Right renal cortex interstitium (tissue), 3 donors: ENCODE results near the gene MYBPHL. TPM values are rescaled to one million over a fixed set of nuclear protein-coding genes. Genes with fewer than 3 reads are reported as not detected.
A peak's percentile ranks its signal among the peaks of the same experiment; 100 is the strongest.

ENCODE experiments used
- DNase-seq, 3 donors: peaks; one replicate each; pipeline ENCODE4 v3.0.0-alpha.2; 2013; ENCODE audit warnings: low read depth in 3 of 3, low spot score in 2 of 3
- polyA plus RNA-seq, 3 donors: library from polyadenylated mRNA; unstranded; fragments of 120-200 nt; gene quantifications; one replicate each; pipeline ENCODE4 v1.2.1, GENCODE V29; 2013; ENCODE audit not compliant: insufficient read length in 3 of 3

Gene MYBPHL
- polyA plus RNA-seq, 3 donors = 0.08 TPM; not detected in 2

- no peak for DNase-seq
Observed at GRCh38 chr1:109266965-109267364, 39.8 kb downstream of the MYBPHL start.

GRCh38 chr1:109265741-109266330 is 41.0 kb downstream of the MYBPHL start:
- no peak for DNase-seq

DNA sequence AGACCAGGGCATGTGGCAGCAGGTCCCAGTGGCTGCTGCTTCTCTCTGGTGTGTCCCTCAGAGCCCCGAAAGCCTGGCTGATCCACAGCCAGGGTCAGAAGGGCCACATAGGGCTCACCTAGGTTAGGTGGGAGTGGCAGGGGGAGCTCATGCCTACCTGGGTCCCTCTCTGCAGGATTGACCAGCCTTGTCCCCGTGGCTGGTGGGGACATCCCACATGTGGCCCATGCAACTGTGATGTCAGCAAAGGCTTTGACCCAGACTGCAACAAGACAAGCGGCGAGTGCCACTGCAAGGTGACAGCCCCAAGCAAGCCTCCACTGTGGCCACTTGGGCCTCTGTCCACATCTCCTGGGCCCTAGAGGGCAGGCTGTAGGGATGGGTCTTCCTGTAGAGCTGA is 41.8 kb downstream of the MYBPHL start:
- DNase-seq = no peak

DNA sequence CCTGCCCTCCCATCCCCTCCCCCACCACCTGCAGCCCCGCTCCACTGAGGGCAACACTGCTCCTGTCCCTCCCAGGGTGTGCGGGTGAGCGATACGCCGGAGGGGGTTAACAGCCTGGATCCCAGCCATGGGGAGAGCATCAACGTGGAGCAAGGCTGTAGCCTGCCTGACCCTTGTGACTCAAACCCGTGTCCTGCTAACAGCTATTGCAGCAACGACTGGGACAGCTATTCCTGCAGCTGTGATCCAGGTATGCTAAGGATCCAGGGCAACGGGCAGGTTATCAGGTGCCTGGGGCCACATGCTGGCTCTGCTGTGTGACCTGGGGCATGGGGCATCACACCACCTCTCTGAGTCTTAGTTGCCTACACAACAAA is 42.4 kb downstream of the MYBPHL start:
- no peak for DNase-seq

- peak in 1 of 3 donors; percentile 64 for DNase-seq
Observed at GRCh38 chr1:109263597-109264378, 43.0 kb downstream of the MYBPHL start.

- DNase-seq = no peak
Observed at GRCh38 chr1:109263234-109263596, 43.6 kb downstream of the MYBPHL start.

DNA sequence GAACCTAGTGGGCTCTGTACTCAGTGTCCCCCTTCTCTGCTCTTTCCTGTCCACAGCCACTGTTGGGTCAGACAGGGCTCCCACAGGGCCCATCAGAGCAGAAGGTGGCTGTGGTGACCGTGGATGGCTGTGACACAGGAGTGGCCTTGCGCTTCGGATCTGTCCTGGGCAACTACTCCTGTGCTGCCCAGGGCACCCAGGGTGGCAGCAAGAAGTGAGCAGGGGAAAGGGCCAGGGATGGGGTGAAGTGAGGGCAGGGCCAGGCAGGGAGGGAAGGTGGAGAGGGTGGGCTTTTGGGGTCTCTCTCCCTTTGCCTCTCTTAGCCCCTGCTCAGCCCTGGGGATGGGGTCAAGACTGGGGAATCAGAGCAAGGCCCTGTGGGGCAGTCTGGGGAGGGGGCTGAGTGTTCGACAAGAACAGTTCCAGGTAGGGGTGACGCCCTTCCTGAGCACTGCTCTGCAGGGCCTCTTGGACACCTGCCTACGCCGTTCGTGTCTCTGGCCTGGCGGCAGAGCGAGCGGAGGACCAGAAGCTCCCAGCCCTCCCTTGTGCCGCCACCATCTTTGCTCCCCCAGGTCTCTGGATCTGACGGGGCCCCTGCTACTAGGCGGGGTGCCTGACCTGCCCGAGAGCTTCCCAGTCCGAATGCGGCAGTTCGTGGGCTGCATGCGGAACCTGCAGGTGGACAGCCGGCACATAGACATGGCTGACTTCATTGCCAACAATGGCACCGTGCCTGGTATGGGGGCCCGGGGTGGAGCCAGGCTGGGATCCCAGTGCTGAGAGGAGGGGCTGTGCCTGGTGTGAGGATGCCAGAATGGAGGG is 44.4 kb downstream of the MYBPHL start:
- no peak for DNase-seq

DNA sequence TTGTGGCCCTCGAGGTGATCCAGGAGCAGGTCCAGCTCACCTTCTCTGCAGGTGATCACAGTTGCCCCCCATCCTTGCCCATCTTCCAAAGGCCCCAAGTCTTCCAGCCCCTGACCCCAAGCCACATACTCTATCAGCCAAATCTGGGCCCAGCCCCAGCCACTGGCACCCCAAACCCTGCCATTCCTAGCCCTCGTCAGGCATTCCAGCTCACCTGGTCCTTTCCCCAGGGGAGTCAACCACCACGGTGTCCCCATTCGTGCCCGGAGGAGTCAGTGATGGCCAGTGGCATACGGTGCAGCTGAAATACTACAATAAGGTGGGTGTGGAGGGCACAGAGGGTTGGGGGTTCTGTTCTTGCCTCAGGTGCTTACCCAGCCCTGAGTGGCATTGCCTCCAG is 45.2 kb downstream of the MYBPHL start:
- no peak for DNase-seq

DNA sequence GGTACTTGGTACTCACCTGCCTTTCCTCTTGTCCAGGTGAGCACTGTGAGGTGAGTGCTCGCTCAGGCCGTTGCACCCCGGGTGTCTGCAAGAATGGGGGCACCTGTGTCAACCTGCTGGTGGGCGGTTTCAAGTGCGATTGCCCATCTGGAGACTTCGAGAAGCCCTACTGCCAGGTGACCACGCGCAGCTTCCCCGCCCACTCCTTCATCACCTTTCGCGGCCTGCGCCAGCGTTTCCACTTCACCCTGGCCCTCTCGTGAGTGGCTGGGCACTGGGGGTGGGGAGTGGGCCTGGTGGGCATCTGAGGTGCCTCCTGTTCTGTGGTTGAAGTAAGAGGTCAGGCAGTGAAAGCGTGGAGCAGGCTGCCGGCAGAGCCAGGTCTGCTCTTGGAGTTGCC is 45.8 kb downstream of the MYBPHL start:
- DNase-seq = no peak

GRCh38 chr1:109259674-109260557 is 46.9 kb downstream of the MYBPHL start:
- no peak for DNase-seq

GRCh38 chr1:109258481-109259466 is 48.0 kb downstream of the MYBPHL start:
- DNase-seq = no peak

GRCh38 chr1:109257682-109258421 is 49.0 kb downstream of the MYBPHL start:
- DNase-seq = no peak

GRCh38 chr1:109256971-109257681 is 49.7 kb downstream of the MYBPHL start:
- DNase-seq = no peak

DNA sequence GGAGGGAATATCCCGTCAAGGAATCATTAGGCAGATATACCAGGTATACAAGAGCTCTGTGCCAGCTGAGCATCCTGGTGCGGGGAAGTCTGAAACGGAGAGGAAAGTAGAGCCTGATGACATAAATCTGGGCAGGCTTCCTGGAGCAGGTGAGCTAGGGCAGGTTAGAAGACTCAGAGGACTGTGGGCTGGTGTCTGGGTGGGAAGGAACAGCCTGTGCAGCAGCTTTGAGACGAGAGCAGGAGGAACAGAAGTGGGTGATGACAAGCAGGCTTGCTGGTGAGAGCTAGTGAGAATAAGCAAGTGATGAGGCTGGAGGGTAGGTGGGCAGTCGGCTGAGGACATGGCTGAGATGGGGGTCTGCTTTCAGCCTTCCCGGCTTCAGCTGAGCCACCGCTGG is 50.7 kb downstream of the MYBPHL start:
- no peak for DNase-seq

- DNase-seq = no peak
Observed at GRCh38 chr1:109255678-109256077, 51.1 kb downstream of the MYBPHL start.

- DNase-seq = no peak
Observed at GRCh38 chr1:109255097-109255651, 51.6 kb downstream of the MYBPHL start.

DNA sequence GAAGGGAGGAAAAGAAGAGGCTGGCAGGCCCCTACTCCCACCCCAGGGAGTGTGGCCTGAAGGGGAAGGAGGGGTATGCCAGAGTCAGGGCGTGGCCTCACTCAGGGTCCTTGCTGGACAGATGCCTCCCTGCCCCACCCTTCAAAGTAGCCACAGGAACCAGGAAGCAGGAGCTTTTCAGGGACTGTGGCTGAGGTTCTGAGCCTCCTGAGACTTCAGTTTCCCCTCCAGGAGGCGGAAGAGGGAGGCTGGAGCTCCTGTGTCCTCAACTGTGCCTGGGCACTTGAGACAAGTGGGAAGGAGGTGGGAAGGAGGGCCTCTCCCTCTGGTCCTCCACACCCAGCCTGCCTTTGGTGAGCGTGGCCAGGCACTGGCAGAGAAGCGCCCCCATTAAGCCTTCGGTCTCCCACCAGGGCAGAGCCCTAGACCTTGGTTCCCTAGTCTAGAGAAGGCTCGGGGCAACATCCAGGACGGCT is 52.2 kb downstream of the MYBPHL start:
- no peak for DNase-seq
